Colonic mucosa (tissue), 4 donors: Measurements from ENCODE around the gene CCDC192. TPM values are rescaled to one million over a fixed set of nuclear protein-coding genes. Genes with fewer than 3 reads are reported as not detected.

ENCODE experiments used
- DNase-seq: peaks from one replicate; pipeline ENCODE4 v3.0.0-alpha.2; 2020
- H3K27ac ChIP-seq: fragments of 200-600 bp; one replicate; pipeline ENCODE4 v1.8.0; 2021
- H3K27me3 ChIP-seq: fragments of 200-600 bp; one replicate; pipeline ENCODE4 v1.8.0; 2021
- H3K36me3 ChIP-seq: fragments of 200-600 bp; one replicate; pipeline ENCODE4 v1.8.0; 2021
- H3K4me1 ChIP-seq: fragments of 200-600 bp; one replicate; pipeline ENCODE4 v1.8.0; 2021; ENCODE audit warnings: mild to moderate bottlenecking
- H3K4me3 ChIP-seq: fragments of 200-600 bp; one replicate; pipeline ENCODE4 v1.8.0; 2021
- H3K9ac ChIP-seq, 2 donors: one replicate each; pipeline ENCODE4 v1.7.0; 2013; ENCODE audit warnings: control low read depth in 2 of 2, low read depth in 2 of 2, low read length in 2 of 2
- H3K9me3 ChIP-seq: fragments of 200-600 bp; one replicate; pipeline ENCODE4 v1.8.0; 2021
- CTCF ChIP-seq: fragments of 200-600 bp; IDR thresholded peaks from one replicate; pipeline ENCODE4 v1.8.0; 2022; ENCODE audit warnings: antibody characterized with exemption, mild to moderate bottlenecking
- intact Hi-C: fragments of 100-400 bp; cut with DNase I; formaldehyde crosslinking; loops from one replicate; pipeline ENCODE4 v1.14.1; 2022
- total RNA-seq, 2 donors: library from RNA; stranded (reverse); fragmentation: NEBNext Ultra II Directional in 1 of 2; extraction: Animal tissue kit (Norgen Biotek cat#: 25700) in 1 of 2; gene quantifications; one replicate each; pipeline ENCODE4 v1.2.1, GENCODE V29; 2021
- donor health status: healthy.
- donor health status: DM: no; HTN: no; CAD: no.
- donor health status: DM: no; HTN: no; CAD: no.

The CCDC192 gene
- total RNA-seq, 2 donors from 2014 or later = not detected

- DNase-seq = no peak
- TF ChIP-seq CTCF = no peak
- H3K4me1 ChIP-seq = no peaks in the 10 kb centered on the region
- H3K36me3 ChIP-seq = no peaks in the 10 kb centered on the region
- H3K9me3 ChIP-seq = no peaks in the 10 kb centered on the region
- no peak overlapping the region for H3K4me3 ChIP-seq
- no peaks in the 10 kb centered on the region for H3K27me3 ChIP-seq
- H3K9ac ChIP-seq = no peak overlapping the region
- intact Hi-C loops = no loop called here
- H3K27ac ChIP-seq = no peak overlapping the region
Measured at GRCh38 chr5:127923804-127924570, 220.8 kb downstream of the CCDC192 start.

- Histone ChIP-seq H3K9ac (no peak overlapping the region), H3K9me3 (no peaks in the 10 kb centered on the region), H3K4me1 (no peaks in the 10 kb centered on the region), H3K27ac (no peak overlapping the region), H3K4me3 (no peak overlapping the region), H3K36me3 (no peaks in the 10 kb centered on the region), H3K27me3 (no peaks in the 10 kb centered on the region)
- no peak for DNase-seq
- TF ChIP-seq CTCF = no peak
- intact Hi-C loops = no loop called here
Measured at GRCh38 chr5:127924606-127925005, 221.4 kb downstream of the CCDC192 start.

- Histone ChIP-seq H3K4me3 (no peak overlapping the region), H3K27me3 (no peaks in the 10 kb centered on the region), H3K9ac (no peak overlapping the region), H3K27ac (peak overlapping the region; percentile 24), H3K9me3 (no peaks in the 10 kb centered on the region), H3K4me1 (no peaks in the 10 kb centered on the region), H3K36me3 (no peaks in the 10 kb centered on the region)
- intact Hi-C loops = no loop called here
- no peak for TF ChIP-seq CTCF
- peak; percentile 58 for DNase-seq
Measured at GRCh38 chr5:127925916-127926315, 222.7 kb downstream of the CCDC192 start.

GRCh38 chr5:127926974-127927373 lies 223.8 kb downstream of the CCDC192 start:
- intact Hi-C loops = no loop called here
- no peaks in the 10 kb centered on the region for H3K4me1 ChIP-seq
- no peaks in the 10 kb centered on the region for H3K27me3 ChIP-seq

GRCh38 chr5:127928053-127928452 lies 224.9 kb downstream of the CCDC192 start:
- Histone ChIP-seq H3K9ac (no peak overlapping the region), H3K9me3 (no peaks in the 10 kb centered on the region), H3K27me3 (no peaks in the 10 kb centered on the region), H3K36me3 (no peaks in the 10 kb centered on the region), H3K27ac (no peak overlapping the region), H3K4me3 (no peak overlapping the region), H3K4me1 (no peaks in the 10 kb centered on the region)
- intact Hi-C loops = no loop called here
- TF ChIP-seq CTCF = no peak
- peak; percentile 59 for DNase-seq

More at GRCh38 chr5:127926974-127927373, 223.8 kb downstream of the CCDC192 start:
- TF ChIP-seq CTCF = no peak
- no peaks in the 10 kb centered on the region for H3K36me3 ChIP-seq
- no peaks in the 10 kb centered on the region for H3K9me3 ChIP-seq
- no peak overlapping the region for H3K4me3 ChIP-seq
- H3K9ac ChIP-seq = no peak overlapping the region
- DNase-seq = no peak
- peak overlapping the region; percentile 24 for H3K27ac ChIP-seq
